Activated T-helper 1 cell treated with anti-CD3 and anti-CD28 coated beads, Interleukin-2, amount 50 U/mL, for 16 hours (primary cell): Measurements from ENCODE around the gene HPCA.

Experiments
- DNase-seq, 2 donors: peaks; one replicate each; pipeline ENCODE4 v3.0.0-alpha.2; 2020; ENCODE audit warnings: low read depth in 1 of 2, low spot score in 1 of 2

The HPCA gene

DNA sequence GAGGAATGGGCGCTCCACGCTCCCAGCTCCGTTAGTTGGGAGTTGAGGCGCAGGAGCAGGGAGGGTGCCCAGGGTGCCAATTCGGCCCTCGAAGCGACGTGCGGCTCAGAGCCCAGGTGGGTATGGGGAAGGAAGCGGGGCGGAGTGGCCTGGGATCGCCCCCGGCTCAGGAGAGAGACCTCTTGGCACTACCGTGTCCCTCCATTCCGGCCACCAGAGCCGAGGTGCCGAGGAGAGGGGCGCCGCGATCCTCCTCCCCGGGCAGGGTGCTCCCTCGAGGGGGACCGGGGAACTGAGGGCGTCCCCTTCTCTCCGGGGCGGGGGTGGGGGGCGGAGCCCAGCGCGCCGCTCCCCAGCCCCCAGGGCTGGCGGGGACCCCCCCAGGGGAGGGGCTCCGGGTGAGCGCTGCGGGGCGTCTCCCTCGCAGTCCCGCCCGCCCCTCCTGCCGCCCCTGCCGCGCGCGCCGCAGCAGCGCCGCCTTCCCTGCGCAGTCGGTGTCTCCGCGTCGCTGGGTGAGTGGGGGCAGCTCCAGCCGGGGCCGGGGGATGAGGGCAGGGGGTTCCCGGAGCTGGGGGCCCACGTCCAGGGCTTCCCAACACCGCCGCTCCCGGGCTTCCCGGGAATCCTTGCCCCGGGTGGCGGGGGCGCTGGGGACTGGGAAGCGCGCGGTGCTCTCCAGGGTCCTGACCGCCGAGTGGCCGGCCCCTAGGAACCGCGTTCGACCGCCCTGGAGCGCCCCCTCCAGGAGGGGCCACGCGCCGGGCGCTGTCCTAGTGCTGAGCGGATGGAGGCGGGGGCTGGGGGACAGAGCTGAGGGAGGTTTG lies at the start of gene HPCA:
TSS of gene HPCA (plus strand) at position 488 of the 824 bp plus-strand sequence. CDS start 2,408 bp downstream, outside the sequence.
- DNase-seq, result no peak

DNA sequence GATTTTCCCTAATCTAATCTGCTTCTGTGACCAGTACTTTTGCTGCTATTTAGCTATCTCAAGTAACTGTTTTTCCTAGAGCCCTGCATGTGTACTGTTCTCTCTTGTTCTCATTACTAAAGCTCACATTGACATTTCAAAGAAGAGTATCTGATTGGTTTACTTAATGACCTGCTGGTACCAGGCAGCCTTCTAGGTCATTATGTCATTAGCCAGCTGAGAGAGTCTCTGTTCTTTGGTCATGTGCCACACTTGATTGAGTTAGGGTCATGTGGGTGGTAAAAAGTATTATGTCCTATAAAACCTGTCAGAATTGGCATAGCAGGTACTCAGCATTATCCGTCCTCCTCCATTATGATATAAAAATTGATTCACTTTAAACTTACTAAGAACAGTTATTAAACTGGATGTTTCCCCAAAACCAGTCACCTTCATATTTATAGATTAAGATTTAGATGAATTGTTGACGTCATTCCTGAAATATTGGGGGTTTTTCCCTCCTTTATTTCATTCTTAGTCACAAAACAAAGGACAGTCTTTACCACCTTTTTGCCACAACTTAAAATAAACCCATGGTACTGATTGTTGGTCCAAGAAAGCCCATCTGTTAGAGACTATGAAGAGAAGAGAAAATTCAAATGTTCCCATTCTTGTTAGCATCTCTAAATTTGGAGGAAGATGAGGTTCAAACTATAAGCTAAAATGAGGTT lies 37.8 kb upstream of the HPCA start:
- DNase-seq, result no peak

GRCh38 chr1:32855861-32856617 lies 30.3 kb upstream of the HPCA start:
- no peak for DNase-seq

DNA sequence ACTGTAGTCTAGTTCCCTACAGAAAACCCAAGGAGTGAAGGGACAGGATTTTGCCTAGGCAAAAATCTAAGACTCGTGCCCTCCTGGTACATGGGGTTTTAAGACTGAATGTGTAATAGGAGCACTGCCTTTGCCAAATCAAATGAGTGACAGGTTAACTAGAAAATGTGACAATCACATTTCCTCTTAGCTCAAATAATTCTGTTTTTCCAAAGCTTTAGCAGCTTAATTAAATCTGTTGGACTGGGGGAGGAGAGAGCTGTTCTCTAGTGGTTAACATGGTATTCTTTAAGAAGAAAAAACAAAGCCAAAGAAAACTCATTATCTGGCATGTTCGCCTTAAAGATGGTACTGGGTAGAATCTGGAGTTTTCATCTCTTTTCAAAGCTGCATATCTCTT lies 28.2 kb upstream of the HPCA start:
- DNase-seq, result no peak

DNA sequence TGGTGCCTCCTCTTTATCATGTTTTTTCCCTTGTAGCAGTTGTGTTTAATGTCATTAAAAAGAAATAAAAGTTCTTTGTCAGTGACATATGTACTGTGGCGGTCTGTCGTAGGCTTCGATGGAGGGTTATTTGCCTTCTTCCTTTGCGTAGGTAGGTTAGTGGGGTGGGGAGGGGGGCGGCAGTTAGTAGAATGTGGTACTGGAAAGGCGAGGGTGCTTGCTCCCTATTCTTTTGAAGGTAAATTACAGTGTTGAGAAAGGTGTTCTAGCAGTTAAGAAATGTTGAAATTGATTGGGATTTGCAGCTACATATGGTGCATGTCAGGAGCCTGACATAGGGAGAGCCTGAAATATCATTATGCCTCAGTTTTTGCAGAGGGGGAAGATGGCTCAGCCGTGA lies 27.5 kb upstream of the HPCA start:
- DNase-seq, result no peak

DNA sequence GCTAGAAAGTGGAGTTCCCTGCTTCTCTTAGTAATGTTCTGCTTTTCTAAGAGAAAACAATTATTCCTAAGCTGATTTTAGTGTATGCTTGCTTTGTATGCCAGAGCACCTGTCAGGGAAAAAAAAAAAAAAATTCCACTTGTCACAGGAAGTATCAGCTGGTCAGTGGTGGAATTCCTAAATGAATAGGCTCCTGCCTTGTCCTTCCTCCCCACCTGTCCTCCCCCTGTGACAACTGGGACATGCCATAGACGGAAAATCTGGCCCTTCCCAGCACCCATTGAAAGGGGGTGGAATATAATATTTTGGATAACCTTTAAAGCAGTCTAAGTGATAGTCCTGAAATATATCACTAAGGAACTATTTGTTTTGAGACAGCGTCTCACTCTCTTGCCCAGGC lies 26.4 kb upstream of the HPCA start:
- DNase-seq, result no peak

- DNase-seq, result no peak
Observed at GRCh38 chr1:32860566-32860965, 25.7 kb upstream of the HPCA start.

DNA sequence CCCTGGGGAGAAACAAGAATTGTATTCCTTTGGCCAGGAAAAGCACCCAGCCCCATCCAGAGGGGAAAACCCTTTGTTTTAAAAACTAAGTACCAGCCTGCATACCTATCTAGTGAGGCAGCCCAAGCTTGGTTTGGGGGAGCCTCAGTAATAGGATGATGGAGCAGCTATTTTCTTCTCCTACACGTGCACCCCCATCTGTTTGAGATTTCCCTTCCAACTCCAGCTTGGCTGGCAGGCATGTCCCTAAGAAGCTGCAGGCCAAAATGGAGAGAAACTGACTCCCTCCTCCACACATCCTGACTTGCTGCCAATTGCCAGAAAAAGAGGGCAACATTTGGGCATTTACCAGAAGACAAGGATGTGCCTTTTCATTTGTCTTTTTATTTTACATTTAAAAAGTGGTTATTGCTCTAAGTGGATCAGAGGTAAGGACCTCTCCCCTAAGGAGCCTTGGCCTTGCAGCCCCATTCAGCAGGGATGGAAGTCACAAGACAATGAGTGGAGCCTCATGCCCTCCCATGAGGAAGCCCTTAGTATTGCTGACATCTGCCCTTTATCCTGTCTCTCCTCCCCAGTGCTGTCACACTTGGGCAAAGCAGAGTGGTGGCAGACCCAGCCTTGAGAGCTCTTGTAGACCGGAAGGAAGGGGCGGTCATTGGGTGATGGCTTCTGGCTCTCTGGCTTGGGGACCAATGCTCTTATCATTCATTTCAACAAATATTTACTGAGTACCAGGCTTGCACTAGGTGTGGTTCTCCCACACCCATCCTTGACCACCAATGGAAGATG lies 24.2 kb upstream of the HPCA start:
- no peak for DNase-seq

GRCh38 chr1:32863218-32863880 lies 22.9 kb upstream of the HPCA start:
- DNase-seq, result no peak

GRCh38 chr1:32863881-32864245 lies 22.4 kb upstream of the HPCA start:
- DNase-seq, result no peak

DNA sequence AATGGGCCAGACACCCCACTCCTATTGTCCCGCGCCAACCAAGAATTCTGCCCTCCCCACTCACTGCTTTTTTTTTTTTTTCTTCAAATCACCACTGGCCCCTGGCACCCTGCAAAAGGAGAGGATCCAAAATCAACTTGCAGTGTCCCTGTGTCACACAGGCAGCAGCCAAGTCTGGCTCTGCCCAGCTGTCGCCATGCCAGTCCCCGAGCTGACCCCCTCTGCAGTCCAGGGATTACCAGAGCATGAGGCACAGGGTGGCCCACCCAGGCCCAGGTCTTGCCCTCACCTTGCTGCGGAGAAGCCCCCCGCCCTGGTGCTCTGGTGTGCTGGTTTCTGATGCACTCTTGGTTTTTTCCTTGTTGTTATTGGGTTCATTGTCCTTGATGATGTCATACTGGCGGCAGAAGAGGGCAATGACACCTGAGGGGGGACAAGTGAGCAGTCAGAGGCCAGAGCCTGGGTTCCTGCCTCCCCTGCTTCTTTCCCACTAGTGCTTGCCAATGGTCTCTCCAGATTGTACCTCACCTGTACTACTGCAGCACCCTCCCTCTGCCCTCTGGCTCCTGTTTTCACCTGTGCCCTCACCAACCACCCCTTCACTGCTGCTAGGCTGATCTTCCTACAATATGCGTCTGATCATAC lies 21.8 kb upstream of the HPCA start:
- no peak for DNase-seq

DNA sequence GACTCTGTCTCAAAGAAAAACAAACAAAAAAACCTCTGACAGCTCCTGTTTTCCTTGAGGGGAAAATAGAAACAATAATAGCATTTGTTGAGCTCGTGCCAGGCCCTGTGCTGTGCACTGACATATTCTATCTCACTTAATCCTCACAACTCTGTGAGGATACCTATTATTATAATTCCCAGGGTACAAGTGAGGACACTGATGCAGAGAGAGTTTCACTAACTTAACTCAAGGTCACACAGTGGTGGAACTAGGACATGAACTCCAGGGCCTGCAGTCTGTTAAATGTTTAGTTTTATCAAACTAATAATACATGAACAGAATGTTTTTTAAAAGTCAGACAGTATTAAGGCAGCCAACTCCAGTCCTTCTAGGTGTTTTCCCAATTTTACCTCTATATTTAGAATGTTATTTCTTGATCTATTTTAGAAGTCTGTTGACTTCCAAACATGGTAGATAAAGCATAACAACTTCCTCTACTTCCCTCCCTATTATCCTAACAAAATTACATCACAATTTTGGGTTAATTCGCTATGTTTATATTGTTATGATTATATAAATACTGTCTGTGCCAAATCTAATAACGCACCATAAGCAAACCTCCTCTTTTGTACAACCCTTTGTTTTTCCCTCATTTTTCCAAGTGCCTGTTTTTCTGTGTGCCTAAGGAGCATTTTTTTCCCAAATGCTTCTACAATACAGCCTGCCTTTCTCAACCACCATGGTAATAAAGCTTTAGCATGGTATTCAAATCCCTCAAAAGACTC lies 20.5 kb upstream of the HPCA start:
- no peak for DNase-seq

- DNase-seq, result no peak
Observed at GRCh38 chr1:32867151-32867550, 19.1 kb upstream of the HPCA start.

- no peak for DNase-seq
Observed at GRCh38 chr1:32867671-32868070, 18.6 kb upstream of the HPCA start.

- DNase-seq, result no peak
Observed at GRCh38 chr1:32868085-32868484, 18.2 kb upstream of the HPCA start.

- DNase-seq, result no peak
Observed at GRCh38 chr1:32868806-32869455, 17.4 kb upstream of the HPCA start.

DNA sequence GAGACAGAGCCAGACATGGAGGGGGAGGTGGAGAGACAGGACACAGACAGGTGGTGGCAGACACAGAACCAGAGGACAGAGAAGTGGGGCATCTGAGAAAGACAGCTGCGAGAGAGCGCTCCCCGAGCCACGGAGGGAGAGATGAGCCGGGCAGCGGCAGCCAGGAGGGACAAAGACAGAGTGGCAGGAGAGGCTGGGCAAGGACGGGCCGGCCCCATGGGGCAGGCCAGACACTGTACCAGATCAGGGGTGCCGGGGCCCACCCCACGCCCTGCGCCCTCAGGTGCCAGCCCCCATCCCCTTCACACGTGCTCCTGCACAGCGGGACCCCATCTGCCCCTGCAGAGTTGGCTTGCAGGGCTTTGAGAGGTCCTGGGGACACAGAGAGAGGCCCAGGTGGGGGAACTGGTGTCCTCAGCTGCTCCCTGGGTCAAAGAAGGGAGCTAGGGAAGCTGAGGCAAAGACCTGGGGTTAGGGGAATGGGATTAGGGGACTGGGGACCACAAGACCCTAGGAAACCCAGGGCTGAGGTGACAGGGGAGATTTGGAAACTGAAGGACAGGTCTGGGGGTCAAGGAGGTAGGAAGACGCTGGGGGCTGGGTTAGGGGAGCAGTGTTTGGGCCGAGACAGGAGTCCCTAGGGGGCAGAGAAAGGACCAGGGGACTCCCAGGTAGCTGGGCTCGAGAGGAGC lies 16.2 kb upstream of the HPCA start:
- DNase-seq, result no peak
